CD14-positive monocyte (primary cell): ENCODE measurements around the gene POLRMT. TPM values are rescaled to one million over a fixed set of nuclear protein-coding genes. Genes with fewer than 3 reads are reported as not detected.

ENCODE experiments used
- DNase-seq, 3 donors: peaks; one replicate each; pipeline ENCODE4 v3.0.0-alpha.2; 2011 to 2022
- H2AFZ ChIP-seq: 2 replicates; pipeline ENCODE4 v1.6.0; 2012; ENCODE audit warnings: mild to moderate bottlenecking, low read depth, low read length, inconsistent platforms; ENCODE audit not compliant: insufficient read depth, poor library complexity, severe bottlenecking
- H3K27ac ChIP-seq, 2 donors: 1 replicate in 1 of 2; 2 replicates in 1 of 2; pipeline ENCODE4 v1.5.1; 2012 to 2013; ENCODE audit warnings: low read length in 2 of 2, control low read depth in 1 of 2, inconsistent platforms in 1 of 2, low read depth in 1 of 2, mild to moderate bottlenecking in 1 of 2
- H3K27me3 ChIP-seq, 2 donors: one replicate each; pipeline versions ENCODE4 v1.6.0 to v1.6.1; 2011 to 2013; ENCODE audit warnings: low read length in 2 of 2; ENCODE audit not compliant: control insufficient read depth in 2 of 2, insufficient read depth in 2 of 2
- H3K36me3 ChIP-seq, 2 donors: replicated peaks in 1 of 2; 1 replicate in 1 of 2; 2 replicates in 1 of 2; pipeline versions ENCODE4 v1.5.1 to v1.6.1; 2012 to 2013; ENCODE audit warnings: low read length in 2 of 2, control low read depth in 1 of 2, inconsistent platforms in 1 of 2, mild to moderate bottlenecking in 1 of 2; ENCODE audit not compliant: insufficient read depth in 2 of 2, control insufficient read depth in 1 of 2
- H3K4me1 ChIP-seq, 2 donors: 1 replicate in 1 of 2; 2 replicates in 1 of 2; pipeline versions ENCODE4 v1.5.1 to v1.6.1; 2012 to 2013; ENCODE audit warnings: low read length in 2 of 2, control low read depth in 1 of 2, inconsistent platforms in 1 of 2, mild to moderate bottlenecking in 1 of 2, moderate library complexity in 1 of 2; ENCODE audit not compliant: insufficient read depth in 2 of 2, control insufficient read depth in 1 of 2
- H3K4me2 ChIP-seq: replicated peaks from 2 replicates; pipeline ENCODE3; 2012; ENCODE audit warnings: low read length, moderate library complexity, mild to moderate bottlenecking; ENCODE audit not compliant: poor library complexity, severe bottlenecking; ENCODE audit errors: extremely low read depth
- H3K4me3 ChIP-seq, 3 experiments: fragments of 200-600 bp in 1 of 3; sonication (generic) in 1 of 3; replicated peaks in 1 of 3; 1 replicate in 2 of 3; 2 replicates in 1 of 3; pipeline ENCODE4 v1.5.1; 2011 to 2013; ENCODE audit warnings: low read length in 3 of 3, mild to moderate bottlenecking in 3 of 3, control low read depth in 2 of 3, low read depth in 2 of 3, inconsistent platforms in 1 of 3, moderate library complexity in 1 of 3
- H3K79me2 ChIP-seq: 2 replicates; pipeline ENCODE4 v1.6.0; 2012; ENCODE audit warnings: mild to moderate bottlenecking, control low read depth, inconsistent platforms, low read length, moderate library complexity; ENCODE audit not compliant: insufficient read depth
- H3K9ac ChIP-seq: 2 replicates; pipeline ENCODE4 v1.6.0; 2017; ENCODE audit warnings: low read length, mild to moderate bottlenecking; ENCODE audit not compliant: insufficient read depth, poor library complexity, severe bottlenecking
- H3K9me3 ChIP-seq, 2 donors: replicated peaks in 1 of 2; 1 replicate in 1 of 2; 2 replicates in 1 of 2; pipeline versions ENCODE4 v1.5.1 to v1.6.1; 2012 to 2013; ENCODE audit warnings: low read length in 2 of 2, control low read depth in 1 of 2; ENCODE audit not compliant: control insufficient read depth in 1 of 2, insufficient read depth in 1 of 2
- H4K20me1 ChIP-seq: 2 replicates; pipeline ENCODE4 v1.6.0; 2012; ENCODE audit warnings: mild to moderate bottlenecking, low read length, control low read depth, moderate library complexity; ENCODE audit not compliant: insufficient read depth
- H3K27ac Mint-ChIP-seq, 7 donors: one replicate each; pipeline ENCODE4 v1.8.0; 2020; ENCODE audit warnings: mild to moderate bottlenecking in 7 of 7, mixed read lengths in 7 of 7, moderate library complexity in 6 of 7, inconsistent platforms in 2 of 7
- H3K27me3 Mint-ChIP-seq, 3 donors: one replicate each; pipeline ENCODE4 v1.8.0; 2021 to 2022; ENCODE audit warnings: low read depth in 3 of 3, mild to moderate bottlenecking in 3 of 3, mixed read lengths in 3 of 3, moderate library complexity in 3 of 3, inconsistent platforms in 1 of 3
- H3K36me3 Mint-ChIP-seq, 2 donors: one replicate each; pipeline ENCODE4 v1.8.0; 2020; ENCODE audit warnings: mixed read lengths in 2 of 2, inconsistent platforms in 1 of 2, mild to moderate bottlenecking in 1 of 2
- H3K4me1 Mint-ChIP-seq: one replicate; pipeline ENCODE4 v1.8.0; 2020; ENCODE audit warnings: mild to moderate bottlenecking, mixed read lengths
- H3K4me3 Mint-ChIP-seq, 2 donors: one replicate each; pipeline ENCODE4 v1.8.0; 2020; ENCODE audit warnings: mild to moderate bottlenecking in 2 of 2, mixed read lengths in 2 of 2, moderate library complexity in 1 of 2
- H3K9me3 Mint-ChIP-seq, 7 donors: one replicate each; pipeline ENCODE4 v1.8.0; 2020 to 2022; ENCODE audit warnings: mixed read lengths in 7 of 7, mild to moderate bottlenecking in 6 of 7, moderate library complexity in 6 of 7, inconsistent platforms in 2 of 7
- WGBS: methylation state at CpG from one replicate; pipeline ENCODE4 v1.1.5; 2013; ENCODE audit warnings: missing lambda C conversion rate; ENCODE audit not compliant: insufficient coverage; 5-methylcytosine and 5-hydroxymethylcytosine counted together
- intact Hi-C, 2 donors: fragments of 100-400 bp; cut with micrococcal nuclease; formaldehyde crosslinking; loops; one replicate each; pipeline versions ENCODE4 v1.15.0 to v1.15.1; 2023
- polyA plus RNA-seq, 3 donors: library from polyadenylated mRNA; depleted of rRNA in 1 of 3; unstranded in 2 of 3; stranded (reverse) in 1 of 3; fragments of 300-500 nt in 2 of 3; fragments of >200 nt in 1 of 3; fragmentation: Illumina TruSeq in 2 of 3; gene quantifications; 1 replicate in 2 of 3; 2 replicates in 1 of 3; pipeline ENCODE4 v1.2.3, GENCODE V29; 2012 to 2021
- TF ChIP-seq, protein P1 (sequence below): fragments of 200-600 bp; IDR thresholded peaks from one replicate; pipeline ENCODE4 v1.8.0; 2022; ENCODE audit warnings: antibody characterized with exemption, mild to moderate bottlenecking

The POLRMT gene
- polyA plus RNA-seq, 3 donors, result 16.2 to 40.5 (median 17.6) TPM

DNA sequence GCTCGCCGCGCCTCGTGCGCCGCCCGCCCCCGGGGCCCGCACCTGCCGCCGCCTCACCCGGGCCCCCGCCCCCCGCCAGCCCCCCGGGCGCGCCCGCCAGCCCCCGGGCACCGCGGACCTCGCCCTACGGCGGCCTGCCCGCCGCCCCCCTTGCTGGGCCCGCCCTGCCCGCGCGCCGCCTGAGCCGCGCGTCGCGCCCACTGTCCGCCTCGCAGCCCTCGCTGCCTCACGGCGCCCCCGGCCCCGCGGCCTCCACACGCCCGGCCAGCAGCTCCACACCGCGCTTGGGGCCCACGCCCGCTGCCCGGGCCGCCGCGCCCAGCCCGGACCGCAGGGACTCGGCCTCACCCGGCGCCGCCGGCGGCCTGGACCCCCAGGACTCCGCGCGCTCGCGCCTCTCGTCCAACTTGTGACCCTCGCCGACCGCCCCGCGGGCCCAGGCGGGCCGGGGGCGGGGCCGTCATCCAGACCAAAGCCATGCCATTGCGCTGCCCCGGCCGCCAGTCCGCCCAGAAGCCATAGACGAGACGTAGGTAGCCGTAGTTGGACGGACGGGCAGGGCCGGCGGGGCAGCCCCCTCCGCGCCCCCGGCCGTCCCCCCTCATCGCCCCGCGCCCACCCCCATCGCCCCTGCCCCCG, 17.2 kb downstream of the POLRMT start:
- no peaks in the 10 kb centered on the region for H3K79me2 ChIP-seq
- no peak for DNase-seq
- H3K9ac ChIP-seq, result no peak overlapping the region
- no peaks in the 10 kb centered on the region for H4K20me1 ChIP-seq
- Mint-ChIP-seq H3K4me3 (no peak overlapping the region), H3K27ac (no peak overlapping the region), H3K9me3 (peaks cover 0 to 14% (median 4%) of the 10 kb centered on the region in 7 donors), H3K36me3 (peaks cover 25 to 29% of the 10 kb centered on the region in 2 donors), H3K27me3 (peaks cover 21 to 46% (median 21%) of the 10 kb centered on the region in 3 donors), H3K4me1 (peaks cover 8% of the 10 kb centered on the region)
- H3K36me3 ChIP-seq, result peaks cover 27 to 28% of the 10 kb centered on the region in 2 donors
- no peaks in the 10 kb centered on the region for H3K9me3 ChIP-seq
- no peak overlapping the region for H3K27ac ChIP-seq
- H3K4me3 ChIP-seq, result no peak overlapping the region
- TF ChIP-seq, protein P1, sequence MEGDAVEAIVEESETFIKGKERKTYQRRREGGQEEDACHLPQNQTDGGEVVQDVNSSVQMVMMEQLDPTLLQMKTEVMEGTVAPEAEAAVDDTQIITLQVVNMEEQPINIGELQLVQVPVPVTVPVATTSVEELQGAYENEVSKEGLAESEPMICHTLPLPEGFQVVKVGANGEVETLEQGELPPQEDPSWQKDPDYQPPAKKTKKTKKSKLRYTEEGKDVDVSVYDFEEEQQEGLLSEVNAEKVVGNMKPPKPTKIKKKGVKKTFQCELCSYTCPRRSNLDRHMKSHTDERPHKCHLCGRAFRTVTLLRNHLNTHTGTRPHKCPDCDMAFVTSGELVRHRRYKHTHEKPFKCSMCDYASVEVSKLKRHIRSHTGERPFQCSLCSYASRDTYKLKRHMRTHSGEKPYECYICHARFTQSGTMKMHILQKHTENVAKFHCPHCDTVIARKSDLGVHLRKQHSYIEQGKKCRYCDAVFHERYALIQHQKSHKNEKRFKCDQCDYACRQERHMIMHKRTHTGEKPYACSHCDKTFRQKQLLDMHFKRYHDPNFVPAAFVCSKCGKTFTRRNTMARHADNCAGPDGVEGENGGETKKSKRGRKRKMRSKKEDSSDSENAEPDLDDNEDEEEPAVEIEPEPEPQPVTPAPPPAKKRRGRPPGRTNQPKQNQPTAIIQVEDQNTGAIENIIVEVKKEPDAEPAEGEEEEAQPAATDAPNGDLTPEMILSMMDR, result no peak
- H3K4me1 ChIP-seq, result peaks cover 1 to 5% of the 10 kb centered on the region in 2 donors
- H2AFZ ChIP-seq, result no peak overlapping the region
- 22% methylated on average over 58 of the region's 97 CpGs for WGBS
- peaks cover 0 to 28% of the 10 kb centered on the region in 2 donors for H3K27me3 ChIP-seq
- intact Hi-C loops, result no loop called here
- H3K4me2 ChIP-seq, result no peak overlapping the region

DNA sequence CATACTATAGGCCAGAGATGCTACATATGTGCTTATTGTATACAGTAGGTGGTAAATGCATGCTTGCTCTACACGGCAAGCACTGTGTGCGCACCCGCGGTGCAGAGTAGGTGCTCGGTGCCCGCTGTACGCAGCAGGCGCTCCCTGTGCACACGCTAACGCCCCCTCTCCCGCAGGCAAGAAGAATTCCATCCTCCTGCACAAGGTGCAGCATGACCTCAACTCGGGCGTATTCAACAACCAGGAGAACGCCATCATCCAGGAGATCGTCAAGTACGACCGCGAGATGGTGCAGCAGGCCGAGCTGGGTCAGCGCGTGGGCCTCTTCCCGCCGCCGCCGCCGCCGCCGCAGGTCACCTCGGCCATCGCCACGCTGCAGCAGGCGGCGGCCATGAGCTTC, 17.7 kb downstream of the POLRMT start:
- TF ChIP-seq, protein P1, result no peak

More for the DNA sequence above, 17.7 kb downstream of the POLRMT start:
- intact Hi-C loops, result no loop called here
- DNase-seq, result peak in 1 of 3 donors; percentile 33
- Mint-ChIP-seq H3K27ac (no peak overlapping the region), H3K4me1 (peaks cover 12% of the 10 kb centered on the region), H3K9me3 (peaks cover 0 to 14% (median 4%) of the 10 kb centered on the region in 7 donors), H3K36me3 (peaks cover 25 to 29% of the 10 kb centered on the region in 2 donors), H3K27me3 (peaks cover 25 to 52% (median 25%) of the 10 kb centered on the region in 3 donors), H3K4me3 (peak overlapping the region in 1 of 2 donors; percentile 79)
- H3K36me3 ChIP-seq, result peaks cover 27 to 28% of the 10 kb centered on the region in 2 donors
- no peak overlapping the region for H2AFZ ChIP-seq
- H4K20me1 ChIP-seq, result no peaks in the 10 kb centered on the region
- H3K4me3 ChIP-seq, result no peak overlapping the region
- H3K27ac ChIP-seq, result no peak overlapping the region
- no peak overlapping the region for H3K9ac ChIP-seq
- WGBS, result 10% methylated on average over 31 of the region's 33 CpGs
- H3K9me3 ChIP-seq, result no peaks in the 10 kb centered on the region
- H3K4me1 ChIP-seq, result peaks cover 7 to 11% of the 10 kb centered on the region in 2 donors
- H3K79me2 ChIP-seq, result no peaks in the 10 kb centered on the region
- peaks cover 0 to 33% of the 10 kb centered on the region in 2 donors for H3K27me3 ChIP-seq
- no peak overlapping the region for H3K4me2 ChIP-seq
